Endothelial cell (in vitro differentiated cells): ENCODE results near the gene SND1. TPM values are rescaled to one million over a fixed set of nuclear protein-coding genes. Genes with fewer than 3 reads are reported as not detected.
A peak's percentile ranks its signal among the peaks of the same experiment; 100 is the strongest.

Experiments used
- DNase-seq: peaks from one replicate; pipeline ENCODE4 v3.0.0; 2021; ENCODE audit warnings: low spot score
- H3K27ac Mint-ChIP-seq: one replicate; pipeline ENCODE4 v1.8.0; 2021; ENCODE audit warnings: mixed read lengths, inconsistent platforms; ENCODE audit not compliant: unreplicated experiment
- H3K27me3 Mint-ChIP-seq: one replicate; pipeline ENCODE4 v1.8.0; 2021; ENCODE audit warnings: mild to moderate bottlenecking, moderate library complexity, mixed read lengths, inconsistent platforms; ENCODE audit not compliant: unreplicated experiment
- H3K36me3 Mint-ChIP-seq: one replicate; pipeline ENCODE4 v1.8.0; 2021; ENCODE audit warnings: mild to moderate bottlenecking, low read depth, mixed read lengths, inconsistent platforms; ENCODE audit not compliant: unreplicated experiment
- H3K4me1 Mint-ChIP-seq: one replicate; pipeline ENCODE4 v1.8.0; 2021; ENCODE audit warnings: mild to moderate bottlenecking, mixed read lengths, inconsistent platforms; ENCODE audit not compliant: unreplicated experiment
- H3K4me3 Mint-ChIP-seq: one replicate; pipeline ENCODE4 v1.8.0; 2021; ENCODE audit warnings: mild to moderate bottlenecking, mixed read lengths, inconsistent platforms; ENCODE audit not compliant: unreplicated experiment
- H3K9me3 Mint-ChIP-seq: one replicate; pipeline ENCODE4 v1.8.0; 2021; ENCODE audit warnings: mixed read lengths, inconsistent platforms; ENCODE audit not compliant: unreplicated experiment
- CTCF ChIP-seq: fragments of 200-600 bp; sonication (generic); IDR thresholded peaks from one replicate; pipeline ENCODE4 v1.5.0; 2021; ENCODE audit warnings: antibody characterized with exemption; ENCODE audit not compliant: unreplicated experiment
- total RNA-seq: library from RNA; stranded (reverse); fragmentation: NEBNext Ultra II Directional; extraction: Animal tissue kit (Norgen Biotek cat#: 25700); gene quantifications from one replicate; pipeline ENCODE4 v1.2.1, GENCODE V29; 2021; ENCODE audit not compliant: unreplicated experiment

The SND1 gene
- total RNA-seq, 1 donor from 2014 or later, result 375 TPM

GRCh38 chr7:127818306-127818705 lies 166.3 kb downstream of the SND1 start:
- H3K4me1 Mint-ChIP-seq, result peaks cover 66% of the 10 kb centered on the region
- no peak for TF ChIP-seq CTCF
- no peak for DNase-seq
- peaks cover 9% of the 10 kb centered on the region for H3K36me3 Mint-ChIP-seq
- no peak overlapping the region for H3K27ac Mint-ChIP-seq
- peaks cover 15% of the 10 kb centered on the region for H3K27me3 Mint-ChIP-seq
- H3K4me3 Mint-ChIP-seq, result no peak overlapping the region
- H3K9me3 Mint-ChIP-seq, result no peaks in the 10 kb centered on the region

DNA sequence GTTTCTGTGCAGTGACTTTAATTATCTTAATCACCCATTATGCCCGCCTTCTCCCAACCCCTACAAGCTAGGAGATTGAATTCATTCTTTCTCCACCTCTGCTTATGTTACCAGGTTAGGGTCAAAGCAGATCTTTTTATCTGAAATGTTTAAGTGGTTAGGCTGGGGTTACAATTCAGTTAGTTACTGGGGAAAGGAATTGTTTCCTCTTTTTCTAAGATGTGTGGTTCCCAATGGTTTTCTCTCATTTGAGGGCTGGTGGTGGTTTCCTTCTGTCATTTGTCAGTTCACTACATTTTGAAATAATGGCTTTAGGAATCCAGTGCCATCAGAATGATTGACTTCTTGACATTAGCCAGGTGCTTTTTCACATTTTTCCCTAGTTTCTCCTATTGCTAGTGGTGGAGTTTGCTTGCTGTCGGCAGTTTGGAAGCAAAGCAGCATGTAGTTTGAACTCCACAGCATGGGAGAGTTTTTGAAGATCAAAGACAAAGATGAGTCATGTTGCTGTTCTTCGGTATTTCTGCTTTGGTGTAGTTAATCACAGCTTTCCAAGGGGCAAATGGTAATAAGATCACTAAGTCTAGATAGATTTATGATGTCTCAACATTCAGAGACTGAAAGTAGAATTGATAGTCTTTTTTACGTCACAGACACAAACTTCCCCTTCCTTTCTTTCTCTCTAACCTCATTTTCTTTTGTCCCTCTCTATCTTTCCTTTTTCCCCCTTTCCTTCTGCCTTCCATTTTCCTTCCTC lies 168.2 kb downstream of the SND1 start:
- TF ChIP-seq CTCF, result no peak
- peaks cover 13% of the 10 kb centered on the region for H3K27me3 Mint-ChIP-seq
- DNase-seq, result no peak
- H3K9me3 Mint-ChIP-seq, result no peaks in the 10 kb centered on the region
- H3K4me1 Mint-ChIP-seq, result peaks cover 65% of the 10 kb centered on the region
- H3K36me3 Mint-ChIP-seq, result peaks cover 7% of the 10 kb centered on the region
- H3K27ac Mint-ChIP-seq, result peak overlapping the region; percentile 83
- no peak overlapping the region for H3K4me3 Mint-ChIP-seq

DNA sequence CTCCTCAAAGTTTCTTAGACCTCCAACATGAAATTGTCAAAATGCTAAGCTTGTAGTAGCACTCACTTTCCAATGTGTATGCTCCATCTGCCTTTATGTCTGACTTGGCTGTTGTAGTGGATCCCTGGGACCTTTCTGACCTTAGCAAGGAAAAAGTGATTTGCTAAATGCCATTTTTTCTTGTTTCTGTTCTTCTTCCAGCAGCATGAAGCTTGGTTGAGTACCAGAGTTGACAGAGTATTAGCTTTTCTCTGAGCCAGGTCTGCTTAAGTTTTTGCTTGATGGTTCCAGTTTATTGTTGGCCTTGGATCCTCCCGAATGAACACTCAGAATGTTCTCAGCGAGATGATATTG lies 168.7 kb downstream of the SND1 start:
- Mint-ChIP-seq H3K4me1 (peaks cover 61% of the 10 kb centered on the region), H3K27ac (peak overlapping the region; percentile 83), H3K9me3 (no peaks in the 10 kb centered on the region), H3K27me3 (peaks cover 10% of the 10 kb centered on the region), H3K4me3 (no peak overlapping the region), H3K36me3 (peaks cover 3% of the 10 kb centered on the region)
- DNase-seq, result no peak
- TF ChIP-seq CTCF, result no peak

DNA sequence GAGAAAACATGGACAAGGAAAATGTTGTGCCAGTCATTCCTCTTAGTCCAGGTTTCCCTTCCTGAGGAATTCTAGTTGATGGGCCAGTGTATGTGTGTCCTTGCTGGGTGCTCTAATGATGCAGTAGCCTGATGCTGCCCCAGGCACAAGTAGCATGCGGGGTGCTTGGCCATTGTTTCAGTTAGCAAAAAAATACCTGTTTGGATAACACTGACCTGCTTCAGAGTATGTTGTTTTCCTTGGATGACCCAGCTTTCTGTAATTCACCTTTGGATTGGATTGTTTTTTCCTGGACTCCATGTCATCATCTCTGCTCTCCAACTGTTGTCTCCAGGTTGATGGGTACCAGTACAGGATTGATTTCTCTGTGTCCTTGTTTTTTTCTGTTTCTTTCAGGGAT lies 169.2 kb downstream of the SND1 start:
- Mint-ChIP-seq H3K9me3 (no peaks in the 10 kb centered on the region), H3K27ac (peak overlapping the region; percentile 83), H3K4me3 (no peak overlapping the region), H3K4me1 (peaks cover 56% of the 10 kb centered on the region), H3K36me3 (no peaks in the 10 kb centered on the region), H3K27me3 (peaks cover 10% of the 10 kb centered on the region)
- TF ChIP-seq CTCF, result no peak
- no peak for DNase-seq

DNA sequence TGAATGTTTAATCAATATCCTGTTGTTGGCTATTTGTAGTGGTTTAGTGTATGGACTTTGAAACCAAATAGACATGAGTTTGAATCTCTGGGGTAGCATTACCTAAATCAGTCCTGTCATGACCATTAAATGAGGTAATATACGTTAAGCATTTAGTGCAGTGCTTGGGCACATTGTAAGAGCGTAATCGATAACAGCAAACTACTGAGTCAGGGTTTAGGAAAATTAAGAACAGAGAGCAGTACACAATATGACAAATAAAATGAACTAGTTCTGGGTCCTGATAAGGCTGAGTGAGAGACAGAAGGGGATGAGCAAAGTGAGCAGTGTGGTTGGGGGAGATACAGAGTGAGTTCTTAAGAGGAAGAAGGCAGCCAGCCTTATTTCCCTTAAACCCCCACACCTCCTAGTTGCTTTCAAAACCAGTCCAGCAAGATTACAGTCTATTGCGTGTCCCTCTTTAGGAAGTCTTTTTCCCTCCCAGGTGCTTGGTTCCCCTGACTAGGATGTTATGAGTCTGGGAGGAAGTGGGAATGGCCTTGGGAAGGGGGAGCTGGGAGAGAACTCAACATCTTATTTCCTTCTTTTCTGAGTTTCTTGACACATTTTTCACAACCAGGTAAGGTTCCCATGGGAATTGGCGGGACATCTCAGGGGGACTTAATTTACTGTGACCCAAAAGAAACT lies 171.0 kb downstream of the SND1 start:
- Mint-ChIP-seq H3K27me3 (peaks cover 10% of the 10 kb centered on the region), H3K4me3 (peak overlapping the region; percentile 13), H3K9me3 (no peaks in the 10 kb centered on the region), H3K4me1 (peaks cover 58% of the 10 kb centered on the region), H3K36me3 (no peaks in the 10 kb centered on the region), H3K27ac (peak overlapping the region; percentile 88)
- peak; percentile 30 for DNase-seq
- no peak for TF ChIP-seq CTCF
